GM19438 (cell line): ENCODE measurements around the gene STOM.

Experiments
- ATAC-seq: cut with Tn5 transposase; IDR thresholded peaks from one replicate; pipeline ENCODE4 v1.9.1; 2021; ENCODE audit warnings: low read depth; ENCODE audit not compliant: unreplicated experiment

The STOM gene

GRCh38 chr9:121323449-121324151 lies 46.5 kb downstream of the STOM start:
- ATAC-seq, result no peak

- ATAC-seq, result no peak
Measured at GRCh38 chr9:121322737-121323448, 47.2 kb downstream of the STOM start.

GRCh38 chr9:121322037-121322736 lies 47.9 kb downstream of the STOM start:
- ATAC-seq, result no peak

- no peak for ATAC-seq
Measured at GRCh38 chr9:121321016-121321503, 49.0 kb downstream of the STOM start.

- ATAC-seq, result no peak
Measured at GRCh38 chr9:121319383-121319780, 50.7 kb downstream of the STOM start.

GRCh38 chr9:121318631-121319382 lies 51.2 kb downstream of the STOM start:
- ATAC-seq, result no peak

- ATAC-seq, result no peak
Measured at GRCh38 chr9:121317737-121318630, 52.1 kb downstream of the STOM start.

GRCh38 chr9:121316852-121317373 lies 53.1 kb downstream of the STOM start:
- no peak for ATAC-seq

GRCh38 chr9:121316378-121316777 lies 53.7 kb downstream of the STOM start:
- ATAC-seq, result no peak

GRCh38 chr9:121313458-121314152 lies 56.4 kb downstream of the STOM start:
- ATAC-seq, result no peak

GRCh38 chr9:121312169-121312568 lies 57.9 kb downstream of the STOM start:
- no peak for ATAC-seq

- no peak for ATAC-seq
Measured at GRCh38 chr9:121310571-121310970, 59.5 kb downstream of the STOM start.

- no peak for ATAC-seq
Measured at GRCh38 chr9:121309833-121310425, 60.1 kb downstream of the STOM start.

GRCh38 chr9:121309171-121309570 lies 60.9 kb downstream of the STOM start:
- ATAC-seq, result no peak

- no peak for ATAC-seq
Measured at GRCh38 chr9:121308765-121309164, 61.3 kb downstream of the STOM start.

GRCh38 chr9:121307976-121308375 lies 62.1 kb downstream of the STOM start:
- no peak for ATAC-seq

GRCh38 chr9:121305269-121305994 lies 64.6 kb downstream of the STOM start:
- no peak for ATAC-seq

- no peak for ATAC-seq
Measured at GRCh38 chr9:121304707-121305106, 65.3 kb downstream of the STOM start.
